Gastrocnemius medialis (tissue), 4 donors: ENCODE measurements around the gene FTSJ1.

Experiments
- POLR2A ChIP-seq, 2 donors: fragments of 450-650 bp; IDR thresholded peaks; one replicate each; pipeline ENCODE4 v1.6.1; 2017; ENCODE audit warnings: antibody characterized with exemption in 2 of 2, mild to moderate bottlenecking in 2 of 2, moderate library complexity in 2 of 2
- TF ChIP-seq, protein P1 (sequence below), 5 experiments: fragments of 450-650 bp in 3 of 5; fragments of 200-600 bp in 2 of 5; sonication (generic) in 2 of 5; IDR thresholded peaks in 4 of 5; conservative IDR thresholded peaks in 1 of 5; 1 replicate in 4 of 5; 2 replicates in 1 of 5; pipeline ENCODE4 v1.5.1; 2016 to 2019; ENCODE audit warnings: antibody characterized with exemption in 5 of 5, mild to moderate bottlenecking in 3 of 5, moderate library complexity in 3 of 5

GRCh38 chrX:48520976-48521352 is 45.0 kb downstream of the FTSJ1 start:
- TF ChIP-seq, protein P1, sequence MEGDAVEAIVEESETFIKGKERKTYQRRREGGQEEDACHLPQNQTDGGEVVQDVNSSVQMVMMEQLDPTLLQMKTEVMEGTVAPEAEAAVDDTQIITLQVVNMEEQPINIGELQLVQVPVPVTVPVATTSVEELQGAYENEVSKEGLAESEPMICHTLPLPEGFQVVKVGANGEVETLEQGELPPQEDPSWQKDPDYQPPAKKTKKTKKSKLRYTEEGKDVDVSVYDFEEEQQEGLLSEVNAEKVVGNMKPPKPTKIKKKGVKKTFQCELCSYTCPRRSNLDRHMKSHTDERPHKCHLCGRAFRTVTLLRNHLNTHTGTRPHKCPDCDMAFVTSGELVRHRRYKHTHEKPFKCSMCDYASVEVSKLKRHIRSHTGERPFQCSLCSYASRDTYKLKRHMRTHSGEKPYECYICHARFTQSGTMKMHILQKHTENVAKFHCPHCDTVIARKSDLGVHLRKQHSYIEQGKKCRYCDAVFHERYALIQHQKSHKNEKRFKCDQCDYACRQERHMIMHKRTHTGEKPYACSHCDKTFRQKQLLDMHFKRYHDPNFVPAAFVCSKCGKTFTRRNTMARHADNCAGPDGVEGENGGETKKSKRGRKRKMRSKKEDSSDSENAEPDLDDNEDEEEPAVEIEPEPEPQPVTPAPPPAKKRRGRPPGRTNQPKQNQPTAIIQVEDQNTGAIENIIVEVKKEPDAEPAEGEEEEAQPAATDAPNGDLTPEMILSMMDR (IDR thresholded peaks at IDR 0.05 in 4 of 5, conservative IDR thresholded peaks at IDR 0.05 in 1 of 5): no peak
- TF ChIP-seq POLR2A (IDR thresholded peaks at IDR 0.05): no peak
